ENCODE measurements around the gene CCN5. TPM values are rescaled to one million over a fixed set of nuclear protein-coding genes. Genes with fewer than 3 reads are reported as not detected.

Gene CCN5
- total and polyA plus RNA-seq, 2 of the 8 experiments (the other 6 are each of a cell fraction or from before 2014, with no cell fraction given): not detected

- Histone ChIP-seq H2BK20ac (ENCODE audit: low read length) (no peak overlapping the region), H3K9me3 (ENCODE audit: insufficient read depth in 2 of 2, low read depth in 1 of 2, low read length in 1 of 2) (no peaks in the 10 kb centered on the region), H3K23ac (ENCODE audit: insufficient read length) (no peak overlapping the region), H3K36me3 (ENCODE audit: control insufficient read depth in 2 of 4, insufficient read depth in 4 of 4, low read length in 3 of 4) (no peaks in the 10 kb centered on the region), H3K79me2 (ENCODE audit: control insufficient read depth in 1 of 2, insufficient read depth in 2 of 2, low read length in 2 of 2) (no peaks in the 10 kb centered on the region), H2BK120ac (replicated peaks; ENCODE audit: low read depth, low read length) (no peak overlapping the region), H3K4me2 (ENCODE audit: insufficient read depth in 1 of 2, low read depth in 2 of 2, low read length in 2 of 2) (no peak overlapping the region), H4K91ac (replicated peaks; ENCODE audit: insufficient read length, low read length) (no peak overlapping the region), H3K23me2 (ENCODE audit: low read depth, low read length) (no peaks in the 10 kb centered on the region), H3K4ac (replicated peaks; ENCODE audit: insufficient read length, low read depth, low read length) (no peak overlapping the region), H3K27me3 (replicated peaks in 1 of 4; ENCODE audit: control insufficient read depth in 3 of 4, extremely low read depth in 1 of 4, insufficient read depth in 3 of 4, low read length in 3 of 4) (no peaks in the 10 kb centered on the region), H3K27ac (ENCODE audit: low read depth, low read length) (no peak overlapping the region), H4K8ac (ENCODE audit: extremely low read depth, insufficient read depth, low read length) (no peak overlapping the region), H3K14ac (ENCODE audit: insufficient read length) (no peak overlapping the region), H4K20me1 (replicated peaks in 1 of 2; ENCODE audit: control insufficient read depth in 1 of 2, insufficient read depth in 2 of 2, low read length in 2 of 2) (no peaks in the 10 kb centered on the region), H2AK5ac (ENCODE audit: low read depth, low read length) (no peak overlapping the region), H2BK12ac (ENCODE audit: low read depth, low read length) (no peak overlapping the region), H3K56ac (replicated peaks; ENCODE audit: insufficient read length, low read depth, low read length) (no peak overlapping the region), H4K5ac (ENCODE audit: insufficient read length, low read depth, low read length) (no peak overlapping the region), H3K18ac (ENCODE audit: extremely low read depth, low read length) (no peak overlapping the region), H2BK5ac (ENCODE audit: low read depth, low read length) (no peak overlapping the region), H3K4me1 (replicated peaks in 1 of 4; ENCODE audit: control insufficient read depth in 3 of 4, insufficient read depth in 4 of 4, low read length in 3 of 4) (peaks cover 0 to 3% (median 0%) of the 10 kb centered on the region in 4 experiments; a peak in 1 of 7 replicates), H2AFZ (ENCODE audit: low read length) (no peak overlapping the region), H3K79me1 (ENCODE audit: low read depth, low read length) (no peaks in the 10 kb centered on the region), H3K9ac (replicated peaks in 1 of 4; ENCODE audit: extremely low read depth in 1 of 4, low read depth in 3 of 4, low read length in 3 of 4) (no peak overlapping the region), H3K4me3 (ENCODE audit: extremely low read depth in 1 of 4, insufficient read depth in 2 of 4, low read depth in 3 of 4, low read length in 4 of 4) (no peak overlapping the region), H2BK15ac (ENCODE audit: low read length) (no peak overlapping the region)
- FAIRE-seq (no peak), DNase-seq (ENCODE audit: low read depth in 1 of 2, low spot score in 2 of 2) (no peak)
- POLR2A ChIA-PET (ENCODE audit: partially characterized antibody): interaction anchor here (0.7 to 1.2 kb wide), 2 partner anchors 10 to 81 kb away, joined by 3 to 4 read pairs; no protein-coding TSS in a partner anchor
- 81% methylated on average over 7 of the region's 7 CpGs; no CpG with 5 or more reads in 1 of the 2 experiments for WGBS, 2 experiments (ENCODE audit: extremely low coverage in 1 of 2, insufficient coverage in 1 of 2, insufficient read length in 1 of 2, insufficient replicate concordance in 2 of 2, low coverage in 1 of 2, low lambda C conversion rate in 2 of 2, missing lambda C conversion rate in 1 of 2)
- CTCF ChIA-PET (ENCODE audit: partially characterized antibody): interaction anchor here (2.4 to 20.4 kb wide), 4 partner anchors 9 to 36 kb away, joined by 13 to 180 read pairs (median 65); no protein-coding TSS in a partner anchor
- TF ChIP-seq EZH2 (IDR thresholded peaks at IDR 0.05; ENCODE audit: low read depth, low read length, severe bottlenecking) (no peak), POLR2A (IDR thresholded peaks at IDR 0.05; ENCODE audit: control extremely low read depth in 1 of 2, low read depth in 2 of 2, low read length in 2 of 2) (no peak), SRF (IDR thresholded peaks at IDR 0.05; ENCODE audit: low read depth, low read length) (no peak), JUND (IDR thresholded peaks at IDR 0.05; ENCODE audit: low read length) (no peak), KDM1A (IDR thresholded peaks at IDR 0.05; ENCODE audit: borderline replicate concordance, low read length) (no peak), KDM4A (IDR thresholded peaks at IDR 0.05; ENCODE audit: low read depth, low read length, severe bottlenecking) (no peak), CHD2 (IDR thresholded peaks at IDR 0.05; ENCODE audit: low read length) (no peak), BCL11A (IDR thresholded peaks at IDR 0.05; ENCODE audit: low read depth in 2 of 2, low read length in 2 of 2) (no peak), KDM5A (IDR thresholded peaks at IDR 0.05; ENCODE audit: low read length) (no peak), CHD1 (IDR thresholded peaks at IDR 0.05; ENCODE audit: low read depth, low read length) (no peak), POU5F1 (IDR thresholded peaks at IDR 0.05; ENCODE audit: low read depth, low read length) (no peak), BACH1 (IDR thresholded peaks at IDR 0.05; ENCODE audit: low read length) (no peak), CREB1 (IDR thresholded peaks at IDR 0.05) (no peak), NRF1 (IDR thresholded peaks at IDR 0.05; ENCODE audit: low read depth, low read length) (no peak), SP4 (IDR thresholded peaks at IDR 0.05; ENCODE audit: low read length) (no peak)
- TF ChIP-seq, protein P1, sequence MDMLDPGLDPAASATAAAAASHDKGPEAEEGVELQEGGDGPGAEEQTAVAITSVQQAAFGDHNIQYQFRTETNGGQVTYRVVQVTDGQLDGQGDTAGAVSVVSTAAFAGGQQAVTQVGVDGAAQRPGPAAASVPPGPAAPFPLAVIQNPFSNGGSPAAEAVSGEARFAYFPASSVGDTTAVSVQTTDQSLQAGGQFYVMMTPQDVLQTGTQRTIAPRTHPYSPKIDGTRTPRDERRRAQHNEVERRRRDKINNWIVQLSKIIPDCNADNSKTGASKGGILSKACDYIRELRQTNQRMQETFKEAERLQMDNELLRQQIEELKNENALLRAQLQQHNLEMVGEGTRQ (IDR thresholded peaks at IDR 0.05; ENCODE audit: low read length): no peak
Observed at GRCh38 chr20:44720621-44720996, 5.4 kb downstream of the CCN5 start.

Data from H1 (cell line).